Measurements from ENCODE around the gene TMEM39B.

GRCh38 chr1:32048440-32048839, 24.3 kb upstream of the TMEM39B start:
- TF ChIP-seq CTCF (IDR thresholded peaks at IDR 0.05) (no peak), POLR2A (IDR thresholded peaks at IDR 0.05) (no peak)
